Esophagus squamous epithelium (tissue), 4 donors: ENCODE measurements around the gene TEAD4.

ENCODE experiments used
- CTCF ChIP-seq, 6 experiments: fragments of 450-650 bp in 4 of 6; fragments of 200-600 bp in 2 of 6; sonication (generic) in 2 of 6; IDR thresholded peaks; one replicate each; pipeline ENCODE4 v1.5.1; 2016 to 2019; ENCODE audit warnings: antibody characterized with exemption in 6 of 6, mild to moderate bottlenecking in 4 of 6, moderate library complexity in 4 of 6
- POLR2A ChIP-seq, 4 donors: fragments of 450-650 bp; IDR thresholded peaks; one replicate each; pipeline ENCODE4 v1.6.1; 2017; ENCODE audit warnings: antibody characterized with exemption in 4 of 4, mild to moderate bottlenecking in 4 of 4, moderate library complexity in 3 of 4

DNA sequence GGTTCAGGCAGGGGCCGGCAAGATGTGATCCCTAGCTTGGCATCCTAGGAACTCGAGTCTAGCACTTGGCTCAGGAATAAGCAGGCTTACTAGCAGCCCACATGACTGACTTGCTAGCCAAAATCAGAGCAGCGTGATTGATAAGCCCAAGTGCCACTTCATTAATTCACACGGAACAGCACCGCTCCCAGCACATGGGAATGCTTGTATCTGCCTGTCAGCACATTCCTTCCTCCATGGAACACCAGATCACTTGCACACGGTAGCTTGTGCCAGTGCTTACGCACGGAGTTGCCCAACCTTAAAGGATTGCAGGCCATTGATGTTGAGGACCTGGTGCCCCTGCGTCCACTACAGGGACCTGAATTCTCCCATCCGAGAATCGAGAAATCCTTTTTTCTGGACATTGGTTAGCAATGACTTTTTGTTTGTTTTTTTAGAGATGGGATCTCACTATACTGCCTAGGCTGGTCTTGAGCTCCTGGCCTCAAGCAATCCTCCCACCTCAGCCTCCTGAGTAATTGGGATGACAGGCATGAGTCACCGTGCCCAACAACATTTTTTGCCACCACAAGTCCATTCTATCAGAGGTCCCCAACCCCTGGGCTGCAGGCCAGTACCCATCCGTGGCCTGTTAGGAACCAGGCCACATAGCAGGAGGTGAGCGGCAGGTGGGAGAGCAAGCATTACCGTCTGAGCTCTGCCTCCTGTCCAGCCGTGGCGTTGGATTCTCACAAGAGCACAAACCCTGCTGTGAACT, 87.4 kb downstream of the TEAD4 start:
- no peak for TF ChIP-seq POLR2A (IDR thresholded peaks at IDR 0.05)
- no peak for TF ChIP-seq CTCF (IDR thresholded peaks at IDR 0.05)
